Osteoblast (primary cell): Measurements from ENCODE around the gene CALCR. TPM values are rescaled to one million over a fixed set of nuclear protein-coding genes. Genes with fewer than 3 reads are reported as not detected.
A peak's percentile ranks its signal among the peaks of the same experiment; 100 is the strongest.

ENCODE experiments used
- DNase-seq: peaks from one replicate; pipeline ENCODE4 v3.0.0; 2011; ENCODE audit warnings: low spot score, mixed read lengths; ENCODE audit not compliant: insufficient read length; ENCODE audit errors: missing footprints
- H2AFZ ChIP-seq: 2 replicates; pipeline ENCODE4 v1.6.0; 2011; ENCODE audit warnings: mild to moderate bottlenecking, low read length
- H3K27ac ChIP-seq: 2 replicates; pipeline ENCODE4 v1.5.1; 2011; ENCODE audit warnings: mild to moderate bottlenecking, low read depth, low read length, moderate library complexity
- H3K27me3 ChIP-seq: 2 replicates; pipeline ENCODE4 v1.6.0; 2012; ENCODE audit warnings: mild to moderate bottlenecking, control low read depth, inconsistent platforms, low read length, moderate library complexity; ENCODE audit not compliant: insufficient read depth
- H3K36me3 ChIP-seq: 2 replicates; pipeline ENCODE4 v1.5.1; 2011; ENCODE audit warnings: mild to moderate bottlenecking, low read length, control low read depth, moderate library complexity; ENCODE audit not compliant: insufficient read depth
- H3K4me1 ChIP-seq: 2 replicates; pipeline ENCODE4 v1.5.1; 2011; ENCODE audit warnings: mild to moderate bottlenecking, low read length, control low read depth, moderate library complexity; ENCODE audit not compliant: insufficient read depth
- H3K4me2 ChIP-seq: 2 replicates; pipeline ENCODE4 v1.6.0; 2011; ENCODE audit warnings: mild to moderate bottlenecking, low read length; ENCODE audit not compliant: insufficient read depth
- H3K4me3 ChIP-seq: fragments of 200-600 bp; sonication (generic); 3 replicates; pipeline ENCODE4 v1.5.1; 2012; ENCODE audit warnings: mild to moderate bottlenecking, low read length, inconsistent platforms; ENCODE audit not compliant: insufficient read depth
- H3K79me2 ChIP-seq: 2 replicates; pipeline ENCODE4 v1.6.0; 2012; ENCODE audit warnings: mild to moderate bottlenecking, low read length, control low read depth, inconsistent platforms; ENCODE audit not compliant: insufficient read depth
- H3K9me3 ChIP-seq: 2 replicates; pipeline ENCODE4 v1.5.1; 2011; ENCODE audit warnings: low read depth, low read length, control low read depth
- H4K20me1 ChIP-seq: 2 replicates; pipeline ENCODE4 v1.6.0; 2012; ENCODE audit warnings: mild to moderate bottlenecking, low read length, control low read depth; ENCODE audit not compliant: insufficient read depth
- total RNA-seq: library from RNA; depleted of rRNA; stranded (reverse); fragments of >200 nt; gene quantifications from 2 replicates; pipeline ENCODE4 v1.2.3, GENCODE V29; 2012
- TF ChIP-seq, protein P1 (sequence below): IDR thresholded peaks from 2 replicates; pipeline ENCODE4 v1.5.1; 2011; ENCODE audit warnings: mild to moderate bottlenecking, low read depth, low read length, moderate library complexity; ENCODE audit errors: extremely low read depth

CALCR gene
- total RNA-seq, 1 donor: not detected

DNA sequence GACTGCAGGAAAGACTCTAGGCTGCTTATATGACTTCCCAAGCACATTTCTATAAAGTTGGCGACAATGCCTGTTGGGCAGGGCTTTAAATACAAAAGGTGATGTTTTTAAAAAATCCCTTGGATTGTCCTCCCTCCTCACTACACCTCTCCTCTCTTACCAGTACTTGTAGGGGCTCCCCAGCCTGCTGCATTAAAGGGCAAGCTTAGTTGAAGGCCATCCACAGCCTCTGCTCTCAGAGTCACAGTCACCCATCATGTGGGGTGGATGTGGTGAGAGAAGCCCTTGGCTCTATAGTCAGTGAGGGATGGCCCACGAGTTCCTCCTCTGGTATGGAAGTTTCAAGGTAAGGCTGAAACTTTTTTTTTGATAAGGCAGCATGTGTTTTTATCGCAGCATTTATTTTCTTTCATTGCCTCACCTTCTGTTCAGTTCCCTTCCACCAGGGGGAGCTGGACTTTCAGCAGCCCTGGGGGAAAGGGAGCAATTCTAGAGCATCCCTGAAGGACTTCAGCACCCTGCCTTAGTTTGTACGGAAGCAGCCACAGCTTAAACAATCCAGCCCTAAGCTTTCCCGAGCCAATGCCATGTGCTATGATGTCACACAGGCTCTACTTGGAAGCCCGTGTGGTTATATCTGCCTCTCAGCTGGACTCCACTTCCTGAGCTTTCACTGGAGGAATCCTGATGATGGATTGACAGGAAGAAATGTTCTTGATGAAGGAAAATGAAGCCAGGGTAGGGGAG is 131.9 kb downstream of the CALCR start:
- no peaks in the 10 kb centered on the region for H3K79me2 ChIP-seq
- TF ChIP-seq, protein P1, sequence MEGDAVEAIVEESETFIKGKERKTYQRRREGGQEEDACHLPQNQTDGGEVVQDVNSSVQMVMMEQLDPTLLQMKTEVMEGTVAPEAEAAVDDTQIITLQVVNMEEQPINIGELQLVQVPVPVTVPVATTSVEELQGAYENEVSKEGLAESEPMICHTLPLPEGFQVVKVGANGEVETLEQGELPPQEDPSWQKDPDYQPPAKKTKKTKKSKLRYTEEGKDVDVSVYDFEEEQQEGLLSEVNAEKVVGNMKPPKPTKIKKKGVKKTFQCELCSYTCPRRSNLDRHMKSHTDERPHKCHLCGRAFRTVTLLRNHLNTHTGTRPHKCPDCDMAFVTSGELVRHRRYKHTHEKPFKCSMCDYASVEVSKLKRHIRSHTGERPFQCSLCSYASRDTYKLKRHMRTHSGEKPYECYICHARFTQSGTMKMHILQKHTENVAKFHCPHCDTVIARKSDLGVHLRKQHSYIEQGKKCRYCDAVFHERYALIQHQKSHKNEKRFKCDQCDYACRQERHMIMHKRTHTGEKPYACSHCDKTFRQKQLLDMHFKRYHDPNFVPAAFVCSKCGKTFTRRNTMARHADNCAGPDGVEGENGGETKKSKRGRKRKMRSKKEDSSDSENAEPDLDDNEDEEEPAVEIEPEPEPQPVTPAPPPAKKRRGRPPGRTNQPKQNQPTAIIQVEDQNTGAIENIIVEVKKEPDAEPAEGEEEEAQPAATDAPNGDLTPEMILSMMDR: peak; percentile 84
- no peak overlapping the region for H3K4me2 ChIP-seq
- no peaks in the 10 kb centered on the region for H3K9me3 ChIP-seq
- peaks cover 4% of the 10 kb centered on the region for H3K27me3 ChIP-seq
- H3K36me3 ChIP-seq: no peaks in the 10 kb centered on the region
- no peak overlapping the region for H2AFZ ChIP-seq
- DNase-seq: peak; percentile 27
- H3K4me3 ChIP-seq: no peak overlapping the region
- no peak overlapping the region for H3K27ac ChIP-seq
- H4K20me1 ChIP-seq: no peaks in the 10 kb centered on the region
- H3K4me1 ChIP-seq: no peaks in the 10 kb centered on the region

DNA sequence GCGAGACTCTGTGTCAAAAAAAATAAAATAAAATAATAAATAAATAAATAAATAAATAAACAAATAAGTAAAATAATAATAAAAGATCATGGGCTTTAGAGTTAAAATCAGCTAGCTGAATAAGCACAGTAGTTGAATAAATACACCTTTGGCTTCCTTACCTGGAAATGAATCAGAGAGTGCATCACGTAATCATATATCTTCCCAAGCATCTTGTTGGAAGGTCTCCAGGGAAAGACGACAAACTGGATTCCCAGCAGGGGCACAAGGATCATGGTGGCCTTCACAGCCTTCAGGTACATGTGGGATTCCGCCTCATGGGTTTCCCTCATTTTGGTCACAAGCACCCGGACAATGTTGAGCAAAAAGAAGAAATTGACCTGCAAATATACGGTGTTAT is 138.7 kb downstream of the CALCR start:
- TF ChIP-seq, protein P1: no peak
- Histone ChIP-seq H2AFZ (no peak overlapping the region), H3K36me3 (no peaks in the 10 kb centered on the region), H3K27ac (no peak overlapping the region), H3K4me2 (no peak overlapping the region), H3K4me3 (no peak overlapping the region), H3K79me2 (no peaks in the 10 kb centered on the region), H4K20me1 (no peaks in the 10 kb centered on the region), H3K4me1 (no peaks in the 10 kb centered on the region), H3K9me3 (no peaks in the 10 kb centered on the region), H3K27me3 (no peaks in the 10 kb centered on the region)
- DNase-seq: no peak

DNA sequence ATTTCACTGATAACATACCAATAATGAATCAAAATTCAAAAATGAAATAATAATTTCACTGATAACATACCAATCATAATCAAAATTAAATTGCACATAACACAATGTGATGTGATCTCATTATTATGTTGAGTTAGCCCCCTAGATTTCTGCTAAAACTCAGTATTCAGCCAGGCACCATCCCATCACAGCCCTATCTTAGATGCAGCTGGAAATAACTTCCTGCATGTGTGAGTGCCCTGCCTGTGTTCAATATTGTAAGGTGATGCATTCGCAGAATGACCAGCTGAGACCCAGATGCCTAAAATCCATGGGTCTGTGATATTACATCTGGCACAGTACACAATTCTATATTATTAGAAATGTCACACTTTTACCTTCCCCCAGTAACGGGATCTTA is 142.4 kb downstream of the CALCR start:
- TF ChIP-seq, protein P1: no peak
- no peak for DNase-seq
- H3K9me3 ChIP-seq: no peaks in the 10 kb centered on the region
- no peak overlapping the region for H3K4me3 ChIP-seq
- H3K79me2 ChIP-seq: no peaks in the 10 kb centered on the region
- no peak overlapping the region for H2AFZ ChIP-seq
- no peaks in the 10 kb centered on the region for H3K36me3 ChIP-seq
- no peak overlapping the region for H3K27ac ChIP-seq
- H3K4me2 ChIP-seq: no peak overlapping the region
- H3K4me1 ChIP-seq: no peaks in the 10 kb centered on the region
- H3K27me3 ChIP-seq: no peaks in the 10 kb centered on the region
- H4K20me1 ChIP-seq: no peaks in the 10 kb centered on the region

DNA sequence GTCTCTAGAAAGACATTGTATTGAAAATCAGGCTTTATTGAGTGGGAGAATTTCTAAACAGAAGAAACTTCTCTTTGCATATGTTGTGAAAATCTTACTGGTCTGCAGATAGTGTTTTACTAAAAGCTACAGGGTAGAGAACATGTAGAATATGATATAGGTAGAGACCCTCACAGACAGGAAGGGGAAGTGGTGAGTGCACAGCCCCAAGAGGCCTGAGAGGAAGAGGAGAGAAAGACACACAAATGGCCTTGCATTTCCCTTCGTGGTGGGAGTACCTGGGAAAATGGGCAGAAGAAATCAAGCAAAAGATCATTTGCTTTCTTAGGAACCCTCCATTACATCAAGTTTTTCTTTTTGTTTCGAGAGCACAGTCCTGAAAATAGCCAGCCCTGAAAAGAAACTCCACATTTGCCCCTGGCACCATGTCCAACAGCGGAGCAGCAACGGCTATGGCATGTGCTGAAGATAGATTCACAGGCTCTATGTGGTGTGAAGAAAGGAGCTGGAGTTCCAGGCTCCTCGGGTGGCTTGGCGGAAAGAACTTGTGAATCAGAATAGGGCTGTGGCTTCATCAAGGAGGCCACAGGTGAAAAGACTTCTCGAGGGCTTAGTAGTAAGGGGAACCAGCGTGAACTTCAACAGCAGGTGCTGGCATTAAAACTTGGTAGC is 143.5 kb downstream of the CALCR start:
- no peak overlapping the region for H3K27ac ChIP-seq
- TF ChIP-seq, protein P1: no peak

More for the DNA sequence above, 143.5 kb downstream of the CALCR start:
- Histone ChIP-seq H2AFZ (no peak overlapping the region), H3K79me2 (no peaks in the 10 kb centered on the region), H4K20me1 (no peaks in the 10 kb centered on the region), H3K27me3 (no peaks in the 10 kb centered on the region), H3K36me3 (no peaks in the 10 kb centered on the region), H3K4me3 (no peak overlapping the region), H3K9me3 (no peaks in the 10 kb centered on the region), H3K4me1 (no peaks in the 10 kb centered on the region), H3K4me2 (no peak overlapping the region)
- DNase-seq: no peak
